ENCODE results near the gene RUFY1. TPM values are rescaled to one million over a fixed set of nuclear protein-coding genes. Genes with fewer than 3 reads are reported as not detected.
"Not testable (repeated sequence)": the region's sequence is repeated elsewhere in the genome, so short reads cannot be mapped to it uniquely, and the experiment has no call there.

RUFY1 gene, protein sequence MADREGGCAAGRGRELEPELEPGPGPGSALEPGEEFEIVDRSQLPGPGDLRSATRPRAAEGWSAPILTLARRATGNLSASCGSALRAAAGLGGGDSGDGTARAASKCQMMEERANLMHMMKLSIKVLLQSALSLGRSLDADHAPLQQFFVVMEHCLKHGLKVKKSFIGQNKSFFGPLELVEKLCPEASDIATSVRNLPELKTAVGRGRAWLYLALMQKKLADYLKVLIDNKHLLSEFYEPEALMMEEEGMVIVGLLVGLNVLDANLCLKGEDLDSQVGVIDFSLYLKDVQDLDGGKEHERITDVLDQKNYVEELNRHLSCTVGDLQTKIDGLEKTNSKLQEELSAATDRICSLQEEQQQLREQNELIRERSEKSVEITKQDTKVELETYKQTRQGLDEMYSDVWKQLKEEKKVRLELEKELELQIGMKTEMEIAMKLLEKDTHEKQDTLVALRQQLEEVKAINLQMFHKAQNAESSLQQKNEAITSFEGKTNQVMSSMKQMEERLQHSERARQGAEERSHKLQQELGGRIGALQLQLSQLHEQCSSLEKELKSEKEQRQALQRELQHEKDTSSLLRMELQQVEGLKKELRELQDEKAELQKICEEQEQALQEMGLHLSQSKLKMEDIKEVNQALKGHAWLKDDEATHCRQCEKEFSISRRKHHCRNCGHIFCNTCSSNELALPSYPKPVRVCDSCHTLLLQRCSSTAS
- 41.2 and 51.6 TPM in 2 replicates for total RNA-seq (ENCODE audit: low replicate concordance)
- long read RNA-seq, transcript RUFY1-201 (18 exons, 2,646 nt), result minor isoform, 5 of 88 reads
- long read RNA-seq, transcript RUFY1-202 (18 exons, 2,454 nt), result minor isoform, 19 of 88 reads
- long read RNA-seq, transcript RUFY1-204 (17 exons, 2,642 nt), result major isoform, 34 of 88 reads
- long read RNA-seq, partial matches to known transcripts, result 16 of 88 reads
- long read RNA-seq, other reads (novel, unspliced or antisense), result 14 of 88 reads

DNA sequence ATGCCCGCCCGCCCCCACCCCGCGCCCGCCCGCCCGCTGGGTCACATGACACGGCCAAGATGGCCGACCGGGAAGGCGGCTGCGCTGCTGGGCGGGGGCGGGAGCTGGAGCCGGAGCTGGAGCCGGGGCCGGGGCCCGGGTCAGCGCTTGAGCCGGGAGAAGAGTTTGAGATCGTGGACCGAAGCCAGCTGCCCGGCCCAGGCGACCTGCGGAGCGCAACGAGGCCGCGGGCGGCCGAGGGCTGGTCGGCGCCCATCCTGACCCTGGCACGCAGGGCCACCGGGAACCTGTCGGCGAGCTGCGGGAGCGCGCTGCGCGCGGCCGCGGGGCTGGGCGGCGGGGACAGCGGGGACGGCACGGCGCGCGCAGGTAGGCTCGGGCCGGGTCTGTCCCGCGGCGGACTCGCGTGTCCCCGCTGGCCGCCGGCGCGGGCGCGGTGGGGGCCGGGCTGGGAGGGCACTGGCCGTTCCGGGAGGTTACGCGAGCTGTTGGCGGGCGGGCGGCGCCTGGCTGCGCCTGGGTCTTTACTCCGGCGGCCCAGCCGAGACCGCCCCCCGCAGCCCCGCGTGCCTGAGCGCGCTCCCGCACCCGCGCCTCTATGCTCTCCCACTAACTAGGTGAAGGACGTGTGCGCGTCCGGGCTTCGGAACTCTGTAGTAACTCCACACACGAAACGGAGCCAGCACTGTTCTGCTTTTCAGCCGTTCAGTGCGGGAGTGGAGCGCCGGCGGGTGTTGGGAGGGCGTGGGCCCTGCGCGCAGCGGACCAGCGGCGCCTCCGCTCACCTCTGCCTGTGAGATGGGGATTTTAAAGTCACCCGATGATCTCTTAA, at the start of gene RUFY1:
Gene RUFY1 (plus strand): TSS at position 44 of the 832 bp plus-strand sequence. CDS start 16 bp downstream, at position 60.
- H3K9me3 Mint-ChIP-seq, result no peaks in the 10 kb centered on the region
- H3K4me1 Mint-ChIP-seq (ENCODE audit: unreplicated experiment), result peaks cover 22% of the 10 kb centered on the region
- H3K36me3 Mint-ChIP-seq, result peaks cover 8% of the 10 kb centered on the region
- peak; percentile 85 for DNase-seq (ENCODE audit: extremely low spot score, unreplicated experiment)
- H3K27ac Mint-ChIP-seq, result peak within 1 kb of the TSS; percentile 98
- H3K4me3 Mint-ChIP-seq, result peak within 1 kb of the TSS; percentile 97
- TF ChIP-seq, protein P1, sequence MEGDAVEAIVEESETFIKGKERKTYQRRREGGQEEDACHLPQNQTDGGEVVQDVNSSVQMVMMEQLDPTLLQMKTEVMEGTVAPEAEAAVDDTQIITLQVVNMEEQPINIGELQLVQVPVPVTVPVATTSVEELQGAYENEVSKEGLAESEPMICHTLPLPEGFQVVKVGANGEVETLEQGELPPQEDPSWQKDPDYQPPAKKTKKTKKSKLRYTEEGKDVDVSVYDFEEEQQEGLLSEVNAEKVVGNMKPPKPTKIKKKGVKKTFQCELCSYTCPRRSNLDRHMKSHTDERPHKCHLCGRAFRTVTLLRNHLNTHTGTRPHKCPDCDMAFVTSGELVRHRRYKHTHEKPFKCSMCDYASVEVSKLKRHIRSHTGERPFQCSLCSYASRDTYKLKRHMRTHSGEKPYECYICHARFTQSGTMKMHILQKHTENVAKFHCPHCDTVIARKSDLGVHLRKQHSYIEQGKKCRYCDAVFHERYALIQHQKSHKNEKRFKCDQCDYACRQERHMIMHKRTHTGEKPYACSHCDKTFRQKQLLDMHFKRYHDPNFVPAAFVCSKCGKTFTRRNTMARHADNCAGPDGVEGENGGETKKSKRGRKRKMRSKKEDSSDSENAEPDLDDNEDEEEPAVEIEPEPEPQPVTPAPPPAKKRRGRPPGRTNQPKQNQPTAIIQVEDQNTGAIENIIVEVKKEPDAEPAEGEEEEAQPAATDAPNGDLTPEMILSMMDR (conservative IDR thresholded peaks at IDR 0.05), result no peak
- H3K27me3 Mint-ChIP-seq, result no peaks in the 10 kb centered on the region

DNA sequence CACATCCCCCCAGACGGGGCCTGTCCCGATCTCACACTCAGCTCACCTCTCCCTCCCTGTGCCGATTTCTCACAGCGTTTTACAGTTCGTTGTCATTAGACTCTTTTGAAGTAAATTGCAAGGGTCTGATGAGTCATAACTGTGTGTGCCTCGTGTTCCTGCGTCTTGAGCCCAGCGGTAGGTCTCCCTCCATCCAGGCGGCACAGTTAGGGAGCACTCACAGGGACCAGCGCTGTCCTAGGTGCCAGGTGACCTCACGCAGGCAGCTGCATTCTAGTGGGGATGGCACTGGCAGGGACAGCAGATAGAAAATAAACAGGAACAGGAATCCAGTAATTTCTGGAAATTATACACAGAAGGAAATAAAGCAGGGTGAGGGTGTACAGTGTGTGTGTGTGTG, 48.4 kb upstream of the RUFY1 start:
- H3K27ac Mint-ChIP-seq; H3K4me3 Mint-ChIP-seq; H3K4me1 Mint-ChIP-seq (ENCODE audit: unreplicated experiment); H3K27me3 Mint-ChIP-seq; H3K9me3 Mint-ChIP-seq; DNase-seq (ENCODE audit: extremely low spot score, unreplicated experiment); H3K36me3 Mint-ChIP-seq: not testable (repeated sequence)

DNA sequence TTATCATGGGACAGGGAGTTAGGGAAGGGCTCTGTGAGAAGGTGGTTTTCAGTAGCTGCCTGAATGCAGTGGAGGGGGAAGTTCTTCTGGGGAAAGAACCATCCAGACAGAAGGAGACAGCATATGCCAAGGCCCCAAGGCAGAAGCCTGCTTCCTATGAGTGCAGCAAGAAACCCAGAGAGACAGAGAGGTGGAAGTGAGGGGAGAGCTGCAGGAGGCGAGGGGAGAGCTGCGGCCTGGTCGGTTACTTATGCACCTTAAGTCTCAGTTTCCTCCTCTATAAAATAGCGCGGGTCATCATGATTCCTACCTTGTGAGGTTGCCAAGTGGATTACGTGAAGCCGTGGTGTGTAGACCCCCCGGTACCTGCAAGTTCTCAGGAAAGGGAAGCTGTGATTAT, 47.9 kb upstream of the RUFY1 start:
- not testable (repeated sequence) for H3K4me1 Mint-ChIP-seq (ENCODE audit: unreplicated experiment); H3K9me3 Mint-ChIP-seq; H3K27ac Mint-ChIP-seq; H3K4me3 Mint-ChIP-seq; H3K27me3 Mint-ChIP-seq; H3K36me3 Mint-ChIP-seq; DNase-seq (ENCODE audit: extremely low spot score, unreplicated experiment)

DNA sequence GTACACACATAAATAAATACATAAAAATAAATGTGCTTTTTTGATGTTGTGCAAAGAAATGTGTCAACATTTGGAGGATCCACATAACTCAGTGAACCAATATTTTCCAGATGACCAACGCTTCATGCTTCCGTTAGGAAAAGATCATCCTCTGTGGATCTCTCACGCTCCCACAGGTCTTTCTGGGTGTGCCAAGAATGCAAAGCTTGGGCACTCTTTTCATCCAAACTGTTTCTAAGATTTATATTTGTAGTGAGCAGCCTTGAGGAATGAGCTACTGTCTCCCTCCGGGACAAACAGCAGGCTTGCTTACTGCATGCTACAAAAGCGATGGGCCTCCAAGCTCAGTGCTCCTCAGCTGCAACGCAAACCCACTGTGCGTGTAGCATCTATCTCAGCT, 46.2 kb upstream of the RUFY1 start:
- no peak for DNase-seq (ENCODE audit: extremely low spot score, unreplicated experiment)
- Mint-ChIP-seq H3K36me3 (no peaks in the 10 kb centered on the region), H3K9me3 (no peaks in the 10 kb centered on the region), H3K4me3 (no peak overlapping the region), H3K4me1 (ENCODE audit: unreplicated experiment) (peaks cover 10% of the 10 kb centered on the region), H3K27ac (no peak overlapping the region), H3K27me3 (no peaks in the 10 kb centered on the region)
- TF ChIP-seq, protein P1 (conservative IDR thresholded peaks at IDR 0.05), result no peak

DNA sequence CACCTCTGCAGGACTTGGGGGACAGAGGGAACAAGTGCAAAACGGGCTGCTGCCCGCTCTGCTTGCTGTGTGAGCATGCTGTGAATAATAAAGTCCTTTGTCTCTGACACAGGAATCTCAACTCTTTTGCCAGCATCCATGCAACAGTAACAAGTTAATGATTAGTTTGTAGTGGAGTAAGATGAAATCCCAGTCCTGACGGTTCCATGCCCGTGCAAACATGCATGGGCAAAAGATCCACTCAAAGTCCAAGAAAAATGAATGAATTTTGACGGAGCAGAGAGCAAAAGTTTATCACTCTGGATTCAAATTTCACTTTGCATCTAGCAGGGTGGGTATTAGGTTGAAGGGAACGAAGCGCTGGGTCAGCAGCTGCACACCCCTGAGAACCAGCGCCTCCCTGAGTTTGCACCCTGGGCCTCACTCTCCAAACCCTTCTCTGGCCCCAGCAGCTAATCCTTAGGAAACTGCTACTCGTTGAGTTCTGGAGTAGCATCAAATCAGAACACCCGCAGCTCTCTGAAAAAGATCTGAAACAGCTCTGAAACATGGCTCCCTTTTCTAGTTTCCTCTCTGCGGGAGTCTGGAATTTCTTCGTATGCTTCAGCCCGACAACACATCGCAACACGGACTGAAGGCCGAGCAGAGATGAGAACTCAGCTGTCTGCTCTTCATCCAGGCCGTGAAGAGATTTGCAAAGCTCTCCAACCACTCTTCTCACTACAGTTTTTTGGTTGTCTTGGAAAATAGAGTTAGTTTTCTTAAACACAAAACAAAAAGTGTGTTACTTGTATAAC, 45.6 kb upstream of the RUFY1 start:
- DNase-seq (ENCODE audit: extremely low spot score, unreplicated experiment), result no peak
- Mint-ChIP-seq H3K9me3 (no peaks in the 10 kb centered on the region), H3K27me3 (no peaks in the 10 kb centered on the region), H3K4me1 (ENCODE audit: unreplicated experiment) (peaks cover 14% of the 10 kb centered on the region), H3K27ac (no peak overlapping the region), H3K36me3 (no peaks in the 10 kb centered on the region), H3K4me3 (no peak overlapping the region)
- TF ChIP-seq, protein P1 (conservative IDR thresholded peaks at IDR 0.05), result no peak
